HG03354 (cell line): Measurements from ENCODE around the gene MCCD1.
"Not testable (repeated sequence)": the region's sequence is repeated elsewhere in the genome, so short reads cannot be mapped to it uniquely, and the experiment has no call there.

ENCODE experiments used
- ATAC-seq: cut with Tn5 transposase; IDR thresholded peaks from one replicate; pipeline ENCODE4 v1.9.1; 2021; ENCODE audit warnings: mild to moderate bottlenecking; ENCODE audit not compliant: unreplicated experiment, poor library complexity, severe bottlenecking

The MCCD1 gene

GRCh38 chr6:31509036-31509435 is 19.7 kb upstream of the MCCD1 start:
- not testable (repeated sequence) for ATAC-seq

- ATAC-seq: no peak
Measured at GRCh38 chr6:31510007-31510406, 18.8 kb upstream of the MCCD1 start.

DNA sequence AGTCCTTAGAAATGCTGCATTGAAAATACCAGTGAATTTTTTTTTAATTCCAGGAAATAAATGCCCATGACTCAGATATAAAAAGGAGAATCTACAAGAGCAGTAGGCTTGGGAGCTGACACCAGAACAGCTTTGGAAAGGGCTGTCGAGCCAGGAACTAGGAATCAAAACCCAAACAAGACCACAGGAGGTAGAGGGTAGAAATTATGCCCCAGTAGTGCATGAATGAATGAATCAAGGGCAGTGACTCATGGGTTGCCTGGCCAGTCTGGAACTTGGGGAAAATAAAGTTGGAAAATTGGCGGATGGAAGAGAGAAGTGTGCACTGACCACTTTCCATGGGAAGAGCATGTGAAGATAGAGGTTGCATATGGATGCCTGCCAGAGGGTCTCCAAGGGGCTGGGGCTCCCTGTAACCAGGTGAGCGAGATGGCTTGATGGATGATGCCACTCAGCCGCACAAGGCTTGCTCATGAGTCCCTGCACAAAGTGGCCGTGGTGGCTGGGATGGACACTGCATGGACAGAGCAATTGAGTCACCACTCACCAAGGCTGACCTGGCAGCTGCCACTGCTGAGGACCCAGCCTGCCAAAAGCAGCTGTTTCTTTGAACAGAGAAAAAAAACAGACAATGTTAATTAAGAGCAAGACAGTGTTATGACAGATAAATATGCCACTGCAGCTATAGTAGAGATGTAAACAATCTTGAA is 15.2 kb upstream of the MCCD1 start:
- no peak for ATAC-seq

- ATAC-seq: no peak
Measured at GRCh38 chr6:31521835-31522234, 6.9 kb upstream of the MCCD1 start.

GRCh38 chr6:31525553-31525931 is 3.2 kb upstream of the MCCD1 start:
- ATAC-seq: no peak

GRCh38 chr6:31525932-31526591 is 2.7 kb upstream of the MCCD1 start:
- ATAC-seq: no peak

- no peak for ATAC-seq
Measured at GRCh38 chr6:31528307-31528777, 420 bp upstream of the MCCD1 start.

DNA sequence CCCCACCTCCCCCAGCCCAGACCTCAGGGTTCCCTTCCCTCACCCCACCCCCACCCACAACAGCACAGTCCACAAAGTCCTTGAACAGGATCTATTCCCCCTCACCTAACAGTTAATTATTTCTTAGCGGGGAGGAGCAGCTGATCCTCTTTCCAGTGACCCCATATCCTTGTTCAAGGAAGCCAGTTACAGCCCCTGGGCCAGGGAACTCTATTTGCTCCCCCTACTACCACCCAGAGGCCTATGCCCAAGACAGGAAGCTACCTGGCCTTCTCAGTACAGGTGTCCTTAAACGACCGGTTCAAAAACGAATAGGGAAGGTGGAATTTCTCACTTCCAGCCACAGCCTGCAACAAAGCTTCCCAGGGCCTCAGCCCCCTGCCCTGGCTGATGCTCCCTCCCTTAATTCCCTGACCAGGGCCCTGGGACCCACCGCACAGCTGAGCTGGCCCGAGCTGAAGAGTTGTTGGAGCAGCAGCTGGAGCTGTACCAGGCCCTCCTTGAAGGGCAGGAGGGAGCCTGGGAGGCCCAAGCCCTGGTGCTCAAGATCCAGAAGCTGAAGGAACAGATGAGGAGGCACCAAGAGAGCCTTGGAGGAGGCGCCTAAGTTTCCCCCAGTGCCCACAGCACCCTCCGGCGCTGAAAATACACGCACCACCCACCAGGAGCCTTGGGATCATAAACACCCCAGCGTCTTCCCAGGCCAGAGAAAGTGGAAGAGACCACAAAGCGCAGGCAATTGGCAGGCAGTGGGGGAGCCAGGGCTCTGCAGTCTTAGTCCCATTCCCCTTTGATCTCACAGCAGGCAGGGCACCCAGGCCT is 778 bp downstream of the MCCD1 start:
- ATAC-seq: no peak

GRCh38 chr6:31530659-31531058 is 1.9 kb downstream of the MCCD1 start:
- ATAC-seq: no peak

DNA sequence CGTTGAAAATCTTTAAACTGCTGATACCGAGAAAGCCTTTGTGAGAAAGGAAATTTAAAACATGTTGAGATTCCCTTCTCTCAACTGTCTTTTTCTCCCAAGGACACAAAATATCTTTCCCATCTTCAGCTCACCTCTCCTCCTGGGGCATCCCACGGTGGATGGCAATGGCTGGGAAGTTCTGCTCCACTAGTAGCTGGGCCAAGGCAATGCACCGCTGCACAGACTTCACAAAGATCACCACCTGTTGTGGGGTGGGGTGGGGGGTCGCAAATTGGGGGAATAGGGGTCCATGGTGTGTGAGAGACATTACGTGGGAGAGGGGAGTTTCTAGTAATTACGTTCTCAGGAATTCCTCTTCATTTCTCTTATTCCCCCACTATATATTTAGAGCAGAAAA is 2.4 kb downstream of the MCCD1 start:
- ATAC-seq: no peak

DNA sequence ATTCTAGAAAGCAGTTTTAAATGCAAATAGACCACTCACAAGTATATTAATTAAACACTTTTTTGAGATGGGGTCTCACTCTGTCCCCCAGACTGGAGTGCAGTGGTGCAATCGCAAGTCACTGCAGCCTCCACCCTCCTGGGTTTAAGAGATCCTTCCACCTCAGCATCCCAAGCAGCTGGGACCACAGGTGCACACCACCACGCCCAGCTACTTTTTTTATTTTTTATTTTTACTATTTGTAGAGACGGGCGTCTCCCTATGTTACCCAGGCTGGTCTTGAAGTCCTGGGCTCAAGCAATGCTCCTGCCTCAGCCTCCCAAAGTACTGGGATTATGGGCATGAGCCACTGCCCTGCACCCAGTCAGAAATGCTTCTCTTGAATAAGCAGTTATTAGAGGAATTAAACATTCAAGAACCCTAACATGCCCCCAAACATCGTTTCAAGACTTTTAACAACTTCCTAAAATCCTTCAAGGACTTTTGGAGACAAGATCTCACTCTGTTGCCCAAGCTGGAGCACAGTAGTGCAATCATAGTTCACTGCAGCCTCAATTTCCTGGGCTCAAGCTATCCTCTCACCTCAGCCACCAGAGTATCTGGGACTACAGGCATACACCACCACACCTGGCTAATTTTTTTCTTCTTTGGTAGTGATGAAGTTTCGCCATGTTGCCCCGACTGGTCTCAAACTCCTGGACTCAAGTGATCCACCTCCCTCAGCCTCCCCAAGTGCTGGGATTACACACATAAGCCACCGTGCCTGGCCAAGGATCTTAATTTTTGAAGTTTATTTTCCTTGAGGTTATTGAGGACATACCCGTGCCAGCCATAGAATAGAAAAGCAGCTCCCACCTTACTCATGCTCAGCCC is 3.2 kb downstream of the MCCD1 start:
- ATAC-seq: no peak

DNA sequence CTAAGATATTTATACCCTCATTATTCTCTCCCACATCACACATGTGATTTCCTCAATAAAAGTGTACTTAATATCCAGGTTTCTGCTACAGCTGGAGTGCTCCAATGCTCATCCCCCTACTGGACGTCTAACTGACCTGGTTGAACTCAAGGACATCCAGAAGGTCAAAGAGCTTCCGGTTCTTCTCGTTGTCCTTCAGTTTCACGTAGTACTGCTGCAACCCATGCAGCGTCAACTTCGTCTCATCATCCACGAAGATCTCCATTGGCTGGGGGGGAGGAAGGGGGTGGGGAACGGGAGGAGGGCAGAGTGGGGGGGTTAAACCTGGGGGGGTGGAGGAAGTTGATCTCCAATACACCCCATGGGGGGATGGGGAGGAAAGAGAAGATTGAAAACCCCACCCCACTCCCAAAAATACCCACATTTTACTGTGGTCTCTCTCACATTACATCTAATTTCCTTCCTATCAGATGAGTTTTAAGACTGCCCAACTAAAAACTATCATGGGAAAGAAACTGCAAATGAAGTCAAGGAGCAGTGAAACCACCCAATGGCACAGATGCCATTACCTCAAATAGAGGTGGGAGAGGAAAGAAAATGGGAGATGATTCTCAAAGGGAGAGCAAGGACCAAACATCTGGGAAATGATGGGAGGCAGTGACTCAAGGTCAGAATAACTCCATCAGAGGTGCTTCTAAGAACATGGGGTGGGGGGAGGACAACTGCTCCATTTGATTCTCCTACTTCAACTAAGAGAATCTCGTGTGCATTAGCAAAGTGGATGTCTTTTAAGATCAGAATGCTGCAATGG is 4.1 kb downstream of the MCCD1 start:
- ATAC-seq: no peak

DNA sequence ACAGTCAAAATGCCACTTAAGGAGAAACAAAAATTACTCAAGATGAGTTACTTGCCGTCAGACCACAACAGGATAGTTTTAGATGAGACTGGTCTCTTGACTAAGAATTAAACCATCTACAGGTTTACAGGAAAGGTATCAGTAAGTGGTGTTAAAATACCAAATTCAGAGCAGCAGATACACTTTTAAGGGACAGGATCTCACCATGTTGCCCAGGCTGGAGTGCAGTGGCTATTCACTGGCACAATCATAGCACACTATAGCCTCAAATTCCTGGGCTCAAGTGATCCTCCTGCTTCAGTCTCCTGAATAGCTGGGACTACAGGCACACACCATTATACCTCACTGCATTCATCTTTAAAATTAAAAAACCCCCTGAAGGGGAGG is 4.7 kb downstream of the MCCD1 start:
- ATAC-seq: no peak

GRCh38 chr6:31534011-31534410 is 5.2 kb downstream of the MCCD1 start:
- no peak for ATAC-seq

- no peak for ATAC-seq
Measured at GRCh38 chr6:31534521-31535040, 5.8 kb downstream of the MCCD1 start.

- no peak for ATAC-seq
Measured at GRCh38 chr6:31535538-31536324, 7.0 kb downstream of the MCCD1 start.

DNA sequence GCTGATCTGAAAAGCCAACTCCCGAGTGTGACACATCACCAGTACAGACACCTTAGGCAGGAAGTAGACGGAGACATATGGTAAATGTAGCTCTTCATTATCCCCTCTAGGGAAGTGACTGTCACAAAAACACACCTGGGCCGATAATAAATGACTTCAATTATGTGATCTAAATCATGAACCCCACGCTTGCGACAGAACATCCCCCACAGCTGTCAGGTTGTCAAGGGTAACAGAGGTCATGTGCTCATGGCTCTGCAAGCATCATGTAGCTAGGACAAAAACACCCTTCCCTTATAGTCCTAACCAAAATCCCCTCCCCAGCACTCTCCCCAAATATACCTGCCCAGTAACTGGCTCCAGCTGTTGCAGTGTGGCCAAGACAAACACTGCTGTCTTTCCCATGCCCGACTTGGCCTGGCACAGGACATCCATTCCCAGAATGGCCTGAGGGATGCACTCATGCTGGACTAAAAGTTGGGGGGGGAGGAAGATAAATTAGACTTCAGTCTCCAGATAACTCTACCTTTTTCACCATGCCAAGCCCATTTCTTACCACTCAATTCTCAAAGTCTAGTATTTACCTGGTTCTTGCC is 10.1 kb downstream of the MCCD1 start:
- no peak for ATAC-seq

- no peak for ATAC-seq
Measured at GRCh38 chr6:31540640-31541039, 11.9 kb downstream of the MCCD1 start.
